ENCODE data around the gene REXO5.

DNA sequence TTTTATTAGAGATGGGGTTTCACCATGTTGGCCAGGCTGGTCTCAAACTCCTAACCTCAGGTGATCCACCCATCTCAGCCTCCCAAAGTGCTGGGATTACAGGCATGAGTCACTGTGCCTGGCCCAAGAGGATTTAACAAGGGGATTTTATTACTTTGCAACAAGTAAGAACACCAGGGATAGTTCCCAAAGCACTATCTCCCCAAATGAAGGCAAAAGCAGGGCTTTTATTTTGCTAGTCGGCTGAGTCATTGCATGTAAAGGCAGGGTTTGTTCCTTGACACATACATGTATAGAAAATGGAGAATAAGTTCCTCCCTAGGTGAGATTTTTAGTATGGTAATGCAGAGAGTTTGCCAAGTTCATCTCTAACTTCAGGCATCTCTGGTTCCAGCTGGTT, 24.0 kb downstream of the REXO5 start:
- TF ChIP-seq POLR2A (IDR thresholded peaks at IDR 0.05), result no peak
- no peak for TF ChIP-seq CTCF (IDR thresholded peaks at IDR 0.05)
- TF ChIP-seq EP300 (IDR thresholded peaks at IDR 0.05), result no peak
